SK-N-SH (cell line): ENCODE results near the gene ANXA1. TPM values are rescaled to one million over a fixed set of nuclear protein-coding genes. Genes with fewer than 3 reads are reported as not detected.

Experiments used
- CTCF ChIA-PET: fragments of 300-600, 350-600 bp; formaldehyde crosslinking; extraction: SDS; loops from one replicate; lab custom pipeline; 2021; lab: Yijun Ruan, JAX
- POLR2A ChIA-PET: fragments of 350-600 bp; sonication (Branson Sonifier 250); formaldehyde crosslinking; extraction: SDS; loops from one replicate; lab custom pipeline; 2020; ENCODE audit warnings: antibody characterized with exemption, inconsistent platforms; lab: Yijun Ruan, JAX
- DNase-seq: peaks from one replicate; pipeline ENCODE4 v3.0.0; 2012
- H2AFZ ChIP-seq: fragments of 200-600 bp; sonication (generic); 2 replicates; pipeline ENCODE4 v1.8.1; 2016; ENCODE audit warnings: antibody characterized with exemption, mild to moderate bottlenecking, low read depth
- H3F3A ChIP-seq: fragments of 200-600 bp; sonication (generic); replicated peaks from 2 replicates; pipeline ENCODE3; 2016; ENCODE audit warnings: antibody characterized with exemption, mild to moderate bottlenecking; ENCODE audit not compliant: insufficient read depth
- H3K27ac ChIP-seq, 2 experiments: fragments of 200-500 bp in 1 of 2; fragments of 200-600 bp in 1 of 2; sonication (Bioruptor generic) in 1 of 2; sonication (generic), shearing (Covaris generic) in 1 of 2; 2 replicates each; pipeline versions ENCODE4 v1.5.1 to v1.6.1; 2014 to 2016; ENCODE audit warnings: low read depth in 2 of 2, inconsistent platforms in 1 of 2, low read length in 1 of 2, mild to moderate bottlenecking in 1 of 2, mixed read lengths in 1 of 2
- H3K27me3 ChIP-seq: fragments of 200-600 bp; sonication (generic), shearing (Covaris generic); 2 replicates; pipeline ENCODE4 v1.6.1; 2016; ENCODE audit warnings: mixed run types; ENCODE audit not compliant: insufficient read depth
- H3K36me3 ChIP-seq, 2 experiments: fragments of 200-500 bp in 1 of 2; fragments of 200-600 bp in 1 of 2; sonication (Bioruptor generic) in 1 of 2; sonication (generic) in 1 of 2; replicated peaks in 1 of 2; 2 replicates each; pipeline versions ENCODE3 to v1.5.1; 2014 to 2016; ENCODE audit warnings: low read length in 1 of 2, mild to moderate bottlenecking in 1 of 2; ENCODE audit not compliant: insufficient read depth in 2 of 2, control insufficient read depth in 1 of 2
- H3K4me1 ChIP-seq, 2 experiments: fragments of 200-500 bp in 1 of 2; fragments of 200-600 bp in 1 of 2; sonication (Bioruptor generic) in 1 of 2; sonication (generic), shearing (Covaris generic) in 1 of 2; 2 replicates each; pipeline versions ENCODE4 v1.5.1 to v1.6.1; 2014 to 2016; ENCODE audit warnings: low read depth in 1 of 2, low read length in 1 of 2, mixed run types in 1 of 2; ENCODE audit not compliant: insufficient read depth in 2 of 2, control insufficient read depth in 1 of 2
- H3K4me2 ChIP-seq: fragments of 200-600 bp; sonication (generic), shearing (Covaris generic); 2 replicates; pipeline ENCODE4 v1.6.1; 2017; ENCODE audit warnings: mixed run types
- H3K4me3 ChIP-seq, 2 experiments: fragments of 200-500 bp in 1 of 2; fragments of 200-600 bp in 1 of 2; sonication (Bioruptor generic) in 1 of 2; sonication (generic), shearing (Covaris generic) in 1 of 2; 2 replicates each; pipeline versions ENCODE4 v1.5.1 to v1.8.1; 2014 to 2016; ENCODE audit warnings: low read depth in 2 of 2, inconsistent platforms in 1 of 2, low read length in 1 of 2, mild to moderate bottlenecking in 1 of 2, mixed read lengths in 1 of 2, moderate library complexity in 1 of 2
- H3K79me2 ChIP-seq: fragments of 200-600 bp; sonication (generic); 2 replicates; pipeline ENCODE4 v1.8.1; 2017; ENCODE audit warnings: mild to moderate bottlenecking; ENCODE audit not compliant: insufficient read depth
- H3K9ac ChIP-seq: fragments of 200-600 bp; sonication (generic); 2 replicates; pipeline ENCODE4 v1.6.1; 2017; ENCODE audit warnings: mixed run types
- H3K9me2 ChIP-seq: fragments of 200-600 bp; sonication (generic); 2 replicates; pipeline ENCODE4 v1.6.1; 2017; ENCODE audit warnings: mixed run types
- H3K9me3 ChIP-seq: fragments of 200-600 bp; sonication (generic); 2 replicates; pipeline ENCODE4 v1.6.1; 2017; ENCODE audit warnings: mixed run types, mild to moderate bottlenecking, moderate library complexity
- H4K20me1 ChIP-seq: fragments of 200-600 bp; sonication (generic); 2 replicates; pipeline ENCODE4 v1.6.1; 2017; ENCODE audit warnings: mild to moderate bottlenecking, mixed run types; ENCODE audit not compliant: insufficient read depth
- EP300 ChIP-seq, 2 experiments: IDR thresholded peaks; 2 replicates each; pipeline versions ENCODE4 v1.4.0 to v1.6.1; 2012; ENCODE audit warnings: borderline replicate concordance in 1 of 2, low read depth in 1 of 2, low read length in 1 of 2
- EZH2phosphoT487 ChIP-seq: fragments of 200-600 bp; sonication (generic); IDR thresholded peaks from 2 replicates; pipeline ENCODE4 v1.6.1; 2017; ENCODE audit warnings: low read depth, mixed run types, mild to moderate bottlenecking, antibody characterized with exemption, moderate library complexity, borderline replicate concordance
- FOXJ3 ChIP-seq: sonication (generic); formaldehyde crosslinking; IDR thresholded peaks from 2 replicates; pipeline ENCODE4 v1.5.1; 2020; ENCODE audit warnings: mild to moderate bottlenecking, missing genetic modification reagents
- FOXM1 ChIP-seq: IDR thresholded peaks from 2 replicates; pipeline ENCODE4 v1.4.0; 2012; ENCODE audit warnings: low read depth, mild to moderate bottlenecking
- GABPA ChIP-seq: IDR thresholded peaks from 2 replicates; pipeline ENCODE4 v1.4.0; 2012; ENCODE audit warnings: low read depth, mild to moderate bottlenecking
- GATA2 ChIP-seq: sonication (generic); formaldehyde crosslinking; IDR thresholded peaks from 2 replicates; pipeline ENCODE4 v1.5.0; 2020; ENCODE audit warnings: mild to moderate bottlenecking, missing genetic modification reagents
- JUND ChIP-seq: IDR thresholded peaks from 2 replicates; pipeline ENCODE4 v1.4.0; 2012
- MEF2A ChIP-seq: IDR thresholded peaks from 2 replicates; pipeline ENCODE4 v1.4.0; 2012; ENCODE audit warnings: low read depth, borderline replicate concordance
- MXI1 ChIP-seq: IDR thresholded peaks from 2 replicates; pipeline ENCODE4 v1.6.1; 2012; ENCODE audit warnings: mild to moderate bottlenecking, low read depth, low read length, improper control_type of control experiment
- NRF1 ChIP-seq: IDR thresholded peaks from 2 replicates; pipeline ENCODE4 v1.6.1; 2012; ENCODE audit warnings: low read depth, mild to moderate bottlenecking, low read length
- POLR2AphosphoS5 ChIP-seq: IDR thresholded peaks from 2 replicates; pipeline ENCODE4 v1.6.1; 2012; ENCODE audit warnings: low read depth, low read length
- RAD21 ChIP-seq: IDR thresholded peaks from 2 replicates; pipeline ENCODE4 v1.6.1; 2012; ENCODE audit warnings: mild to moderate bottlenecking, low read length
- RCOR1 ChIP-seq: fragments of 150-350 bp; IDR thresholded peaks from 2 replicates; pipeline ENCODE4 v1.6.1; 2017; ENCODE audit warnings: antibody characterized with exemption, low read length
- RXRA ChIP-seq: IDR thresholded peaks from 2 replicates; pipeline ENCODE4 v1.4.0; 2012; ENCODE audit warnings: low read depth, mild to moderate bottlenecking, borderline replicate concordance
- SMC3 ChIP-seq: IDR thresholded peaks from 2 replicates; pipeline ENCODE4 v1.6.1; 2012; ENCODE audit warnings: low read depth, low read length, improper control_type of control experiment
- YY1 ChIP-seq: IDR thresholded peaks from 2 replicates; pipeline ENCODE4 v1.4.0; 2012; ENCODE audit warnings: low read depth, mild to moderate bottlenecking
- WGBS: methylation state at CpG from one replicate; pipeline ENCODE4 v1.1.6; 2017; ENCODE audit warnings: low lambda C conversion rate; 5-methylcytosine and 5-hydroxymethylcytosine counted together
- polyA plus RNA-seq, 3 experiments: library from polyadenylated mRNA; depleted of rRNA; stranded (reverse); fragments of >200 nt; gene quantifications; 2 replicates each; pipeline ENCODE4 v1.2.3, GENCODE V29; 2012
- TF ChIP-seq, protein P1 (sequence below): fragments of 150-350 bp; IDR thresholded peaks from 2 replicates; pipeline ENCODE4 v1.6.1; 2016; ENCODE audit warnings: mild to moderate bottlenecking, low read depth, low read length
- TF ChIP-seq, protein P2 (sequence below): fragments of 200-600 bp; sonication (generic); IDR thresholded peaks from 2 replicates; pipeline ENCODE4 v1.6.1; 2017; ENCODE audit warnings: antibody characterized with exemption, mild to moderate bottlenecking, moderate library complexity
- TF ChIP-seq, protein P3 (sequence below): IDR thresholded peaks from 2 replicates; pipeline ENCODE4 v1.4.0; 2012; ENCODE audit warnings: low read depth, borderline replicate concordance
- TF ChIP-seq, protein P4 (sequence below): IDR thresholded peaks from 2 replicates; pipeline ENCODE4; 2012

Gene ANXA1
- polyA plus RNA-seq, 1 of the 3 experiments (the other 2 are of a cell fraction) = 443 TPM

DNA sequence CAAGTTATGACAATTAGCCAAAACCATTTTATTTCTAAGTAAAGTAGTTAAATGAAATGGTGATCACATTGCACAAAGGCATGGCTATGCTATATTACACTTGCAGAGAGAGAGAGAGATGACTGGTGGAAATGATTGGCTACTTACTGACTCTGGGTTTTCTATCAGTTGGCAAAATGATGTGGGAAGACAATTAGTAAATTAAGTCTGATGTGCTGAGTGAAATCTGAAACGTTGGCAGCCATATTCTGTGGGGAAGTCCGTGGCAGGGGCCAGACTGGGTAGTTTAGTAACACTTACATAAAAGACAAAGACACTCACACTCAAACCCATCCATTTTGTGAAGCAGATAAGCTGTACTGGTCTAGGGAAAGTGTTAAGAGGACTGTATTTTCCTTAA, 61.6 kb downstream of the ANXA1 start:
- H3K4me2 ChIP-seq = no peak overlapping the region
- H3K4me1 ChIP-seq = no peaks in the 10 kb centered on the region
- no peak for TF ChIP-seq EZH2phosphoT487
- TF ChIP-seq RAD21 = no peak
- TF ChIP-seq, protein P1, sequence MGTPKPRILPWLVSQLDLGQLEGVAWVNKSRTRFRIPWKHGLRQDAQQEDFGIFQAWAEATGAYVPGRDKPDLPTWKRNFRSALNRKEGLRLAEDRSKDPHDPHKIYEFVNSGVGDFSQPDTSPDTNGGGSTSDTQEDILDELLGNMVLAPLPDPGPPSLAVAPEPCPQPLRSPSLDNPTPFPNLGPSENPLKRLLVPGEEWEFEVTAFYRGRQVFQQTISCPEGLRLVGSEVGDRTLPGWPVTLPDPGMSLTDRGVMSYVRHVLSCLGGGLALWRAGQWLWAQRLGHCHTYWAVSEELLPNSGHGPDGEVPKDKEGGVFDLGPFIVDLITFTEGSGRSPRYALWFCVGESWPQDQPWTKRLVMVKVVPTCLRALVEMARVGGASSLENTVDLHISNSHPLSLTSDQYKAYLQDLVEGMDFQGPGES = no peak
- TF ChIP-seq, protein P2, sequence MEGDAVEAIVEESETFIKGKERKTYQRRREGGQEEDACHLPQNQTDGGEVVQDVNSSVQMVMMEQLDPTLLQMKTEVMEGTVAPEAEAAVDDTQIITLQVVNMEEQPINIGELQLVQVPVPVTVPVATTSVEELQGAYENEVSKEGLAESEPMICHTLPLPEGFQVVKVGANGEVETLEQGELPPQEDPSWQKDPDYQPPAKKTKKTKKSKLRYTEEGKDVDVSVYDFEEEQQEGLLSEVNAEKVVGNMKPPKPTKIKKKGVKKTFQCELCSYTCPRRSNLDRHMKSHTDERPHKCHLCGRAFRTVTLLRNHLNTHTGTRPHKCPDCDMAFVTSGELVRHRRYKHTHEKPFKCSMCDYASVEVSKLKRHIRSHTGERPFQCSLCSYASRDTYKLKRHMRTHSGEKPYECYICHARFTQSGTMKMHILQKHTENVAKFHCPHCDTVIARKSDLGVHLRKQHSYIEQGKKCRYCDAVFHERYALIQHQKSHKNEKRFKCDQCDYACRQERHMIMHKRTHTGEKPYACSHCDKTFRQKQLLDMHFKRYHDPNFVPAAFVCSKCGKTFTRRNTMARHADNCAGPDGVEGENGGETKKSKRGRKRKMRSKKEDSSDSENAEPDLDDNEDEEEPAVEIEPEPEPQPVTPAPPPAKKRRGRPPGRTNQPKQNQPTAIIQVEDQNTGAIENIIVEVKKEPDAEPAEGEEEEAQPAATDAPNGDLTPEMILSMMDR = no peak
- TF ChIP-seq FOXM1 = no peak
- no peak for TF ChIP-seq FOXJ3 (CRISPR knock-in tag)
- TF ChIP-seq YY1 = no peak
- TF ChIP-seq SMC3 = no peak
- TF ChIP-seq, protein P3, sequence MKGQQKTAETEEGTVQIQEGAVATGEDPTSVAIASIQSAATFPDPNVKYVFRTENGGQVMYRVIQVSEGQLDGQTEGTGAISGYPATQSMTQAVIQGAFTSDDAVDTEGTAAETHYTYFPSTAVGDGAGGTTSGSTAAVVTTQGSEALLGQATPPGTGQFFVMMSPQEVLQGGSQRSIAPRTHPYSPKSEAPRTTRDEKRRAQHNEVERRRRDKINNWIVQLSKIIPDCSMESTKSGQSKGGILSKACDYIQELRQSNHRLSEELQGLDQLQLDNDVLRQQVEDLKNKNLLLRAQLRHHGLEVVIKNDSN = no peak
- TF ChIP-seq RCOR1 = no peak
- no peak for TF ChIP-seq MEF2A
- TF ChIP-seq JUND = no peak
- no peak for TF ChIP-seq NRF1
- no peak for TF ChIP-seq MXI1
- TF ChIP-seq GATA2 = no peak
- TF ChIP-seq EP300 (IDR thresholded peaks at IDR 0.05; ENCODE audit: borderline replicate concordance in 1 of 2, low read depth in 1 of 2, low read length in 1 of 2) = no peak
- no peak for TF ChIP-seq POLR2AphosphoS5
- no peak for TF ChIP-seq RXRA
- TF ChIP-seq, protein P4, sequence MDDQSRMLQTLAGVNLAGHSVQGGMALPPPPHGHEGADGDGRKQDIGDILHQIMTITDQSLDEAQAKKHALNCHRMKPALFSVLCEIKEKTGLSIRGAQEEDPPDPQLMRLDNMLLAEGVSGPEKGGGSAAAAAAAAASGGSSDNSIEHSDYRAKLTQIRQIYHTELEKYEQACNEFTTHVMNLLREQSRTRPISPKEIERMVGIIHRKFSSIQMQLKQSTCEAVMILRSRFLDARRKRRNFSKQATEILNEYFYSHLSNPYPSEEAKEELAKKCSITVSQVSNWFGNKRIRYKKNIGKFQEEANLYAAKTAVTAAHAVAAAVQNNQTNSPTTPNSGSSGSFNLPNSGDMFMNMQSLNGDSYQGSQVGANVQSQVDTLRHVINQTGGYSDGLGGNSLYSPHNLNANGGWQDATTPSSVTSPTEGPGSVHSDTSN = no peak
- TF ChIP-seq GABPA = no peak
- ChIA-PET POLR2A (no interaction called here), CTCF (interaction anchor here (1.3 to 2.6 kb wide), 2 partner anchors 11 to 13 kb away, joined by 3 to 13 read pairs; no protein-coding TSS in a partner anchor)
- H3K9me2 ChIP-seq = no peaks in the 10 kb centered on the region
- no peak for DNase-seq
- H3K27me3 ChIP-seq = peaks cover 6% of the 10 kb centered on the region; the same call in 1 of the 2 replicates
- H4K20me1 ChIP-seq = no peaks in the 10 kb centered on the region
- no peak overlapping the region for H3K4me3 ChIP-seq
- no peaks in the 10 kb centered on the region for H3K36me3 ChIP-seq
- no peak overlapping the region for H3K27ac ChIP-seq
- H2AFZ ChIP-seq = no peak overlapping the region
- H3K79me2 ChIP-seq = no peaks in the 10 kb centered on the region
- H3F3A ChIP-seq = no peaks in the 10 kb centered on the region
- H3K9ac ChIP-seq = no peak overlapping the region
- 5% methylated on average over 2 of the region's 2 CpGs for WGBS
- H3K9me3 ChIP-seq = no peaks in the 10 kb centered on the region
